HK-2 (cell line): ENCODE data around the gene IL1F10.
A peak's percentile ranks its signal among the peaks of the same experiment; 100 is the strongest.

Source experiments
- DNase-seq: peaks from one replicate; pipeline ENCODE4 v3.0.0-alpha.2; 2018; ENCODE audit not compliant: unreplicated experiment

The IL1F10 gene

DNA sequence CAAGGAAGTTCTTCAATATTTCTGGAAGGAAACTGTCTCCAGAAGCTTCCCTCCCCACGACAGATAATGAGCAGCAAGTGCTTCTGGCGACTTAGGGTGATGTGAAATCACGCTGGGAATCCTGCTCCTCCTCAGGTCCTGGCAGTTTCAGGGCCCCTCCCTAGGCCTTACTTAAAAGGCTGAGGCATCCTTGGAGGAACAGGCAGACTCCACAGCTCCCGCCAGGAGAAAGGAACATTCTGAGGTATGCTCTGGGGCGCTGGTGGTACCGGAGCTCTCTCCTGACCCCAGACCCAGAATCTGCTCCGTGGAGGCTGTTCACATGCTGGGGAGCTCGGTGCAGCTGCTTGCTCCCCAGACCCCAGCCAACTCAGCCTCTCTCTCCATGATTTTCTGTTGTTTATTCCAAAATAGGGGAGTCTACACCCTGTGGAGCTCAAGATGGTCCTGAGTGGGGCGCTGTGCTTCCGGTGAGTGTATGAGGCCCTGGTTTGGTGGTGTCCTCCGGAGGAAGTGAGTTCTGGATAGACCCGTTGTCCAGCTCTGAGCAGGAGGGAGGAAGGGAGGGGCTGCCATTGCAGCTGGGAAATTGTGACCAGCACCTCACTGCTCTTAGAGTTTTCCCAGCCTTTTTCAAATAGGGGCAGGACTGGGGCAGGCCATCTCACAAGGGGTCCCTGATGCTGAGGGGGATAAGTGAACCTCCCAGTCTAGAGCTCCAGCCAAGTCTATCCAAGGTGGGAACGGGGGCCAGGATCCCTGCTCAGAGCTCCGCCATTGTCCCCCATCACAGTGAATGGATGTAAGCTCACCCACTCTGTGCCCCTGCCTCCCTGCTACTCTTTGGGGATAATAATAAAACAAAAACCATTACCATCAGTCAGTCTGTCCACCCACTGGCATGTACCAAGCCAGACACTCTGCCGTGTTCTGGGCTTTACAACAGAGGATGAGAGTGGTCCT is 8.5 kb upstream of the IL1F10 start, which contains the start of gene IL36RN:
TSS of gene IL36RN (plus strand) at position 201 of the 963 bp plus-strand sequence. CDS start at position 442, 241 bp downstream.
- DNase-seq, result no peak

- no peak for DNase-seq
Observed at GRCh38 chr2:113060396-113060795, 7.4 kb upstream of the IL1F10 start.

- no peak for DNase-seq
Observed at GRCh38 chr2:113060796-113061195, 7.0 kb upstream of the IL1F10 start.

DNA sequence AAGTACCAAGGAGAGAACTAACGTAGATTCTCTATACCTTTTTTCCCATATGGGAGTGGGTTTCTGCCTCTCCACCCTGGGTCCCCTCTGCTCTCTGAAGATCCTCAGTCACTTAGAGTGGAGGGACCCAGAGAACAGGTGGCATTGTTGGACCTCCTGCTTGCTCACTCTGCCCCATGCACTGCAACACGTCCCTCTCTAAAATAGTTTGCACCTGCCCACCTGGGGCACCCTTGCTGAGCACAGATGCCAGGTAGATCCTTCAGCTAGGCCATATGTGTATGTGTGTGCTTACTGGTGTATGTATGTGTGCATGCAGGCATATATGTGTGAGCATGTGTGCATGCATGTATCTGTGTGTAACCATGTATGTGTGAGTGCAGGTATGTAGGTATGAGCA is 6.5 kb upstream of the IL1F10 start:
- DNase-seq, result no peak

GRCh38 chr2:113061896-113062770 is 5.6 kb upstream of the IL1F10 start:
- DNase-seq, result no peak

GRCh38 chr2:113064281-113064680 is 3.5 kb upstream of the IL1F10 start:
- no peak for DNase-seq

- no peak for DNase-seq
Observed at GRCh38 chr2:113064898-113065297, 2.9 kb upstream of the IL1F10 start.

GRCh38 chr2:113068249-113068648 is 479 bp downstream of the IL1F10 start:
- no peak for DNase-seq

GRCh38 chr2:113068706-113069485 is 1.1 kb downstream of the IL1F10 start:
- DNase-seq, result no peak

DNA sequence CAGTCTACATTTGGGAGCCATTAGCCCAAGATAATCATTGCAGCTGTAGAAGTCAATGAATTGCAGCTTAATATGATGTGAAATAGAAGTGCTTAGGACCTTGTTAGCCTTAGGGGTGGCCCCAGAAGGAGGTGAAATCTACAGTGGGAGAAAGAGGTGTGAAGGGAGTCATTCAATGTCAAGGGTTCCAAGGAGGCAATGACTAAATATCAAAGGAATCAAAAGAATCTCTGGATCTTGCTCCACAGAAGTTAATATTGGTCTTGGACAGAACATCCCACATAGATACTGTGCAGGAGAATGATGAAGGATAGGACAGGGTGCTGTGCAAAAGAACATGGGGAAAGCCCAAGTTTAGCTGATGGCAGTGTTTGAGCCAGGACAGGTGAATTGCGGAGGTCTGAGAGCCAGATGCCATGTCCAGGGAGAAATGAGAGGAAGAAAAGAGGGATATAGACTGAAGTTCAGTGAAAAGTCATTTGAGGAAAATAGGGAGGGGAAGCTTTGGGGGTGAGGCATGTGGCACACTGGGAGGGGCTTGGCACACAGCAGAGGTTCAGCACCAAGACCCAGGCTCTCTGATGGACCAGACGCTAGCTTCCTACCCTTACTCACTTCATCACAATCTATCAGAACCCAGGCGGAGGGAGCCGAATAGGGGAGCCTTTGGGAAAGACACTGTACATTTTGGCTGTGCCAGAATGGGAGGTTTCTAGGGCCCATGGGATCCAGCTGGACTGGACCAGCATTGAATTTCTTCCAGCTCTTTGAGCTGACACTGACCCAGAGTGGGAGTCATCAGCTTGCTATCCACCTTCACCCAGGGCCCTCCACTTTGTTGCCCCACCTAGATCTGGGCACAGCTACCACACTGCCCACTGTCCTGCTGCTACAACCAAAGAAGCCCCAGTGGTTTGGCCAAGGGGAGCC is 2.2 kb downstream of the IL1F10 start:
- DNase-seq, result peak; percentile 10

DNA sequence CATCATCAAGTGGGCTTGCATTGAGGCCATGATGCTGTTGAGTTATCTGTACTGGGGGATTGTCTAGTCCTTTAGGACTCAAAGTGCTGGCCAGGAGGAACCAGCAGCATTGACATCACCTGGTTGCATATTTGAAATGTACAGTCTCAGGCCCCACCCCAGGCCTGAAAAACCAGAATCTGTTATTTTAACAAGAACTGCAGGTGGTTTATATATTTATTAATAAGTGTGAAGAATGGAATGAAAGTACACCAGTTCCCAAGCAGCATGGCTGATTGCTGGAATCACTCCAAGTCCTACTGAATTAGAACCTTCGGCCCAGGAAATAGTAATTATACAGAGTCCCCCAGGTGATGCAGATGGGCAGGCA is 2.8 kb downstream of the IL1F10 start:
- DNase-seq, result no peak

GRCh38 chr2:113072584-113072983 is 4.8 kb downstream of the IL1F10 start:
- DNase-seq, result no peak

DNA sequence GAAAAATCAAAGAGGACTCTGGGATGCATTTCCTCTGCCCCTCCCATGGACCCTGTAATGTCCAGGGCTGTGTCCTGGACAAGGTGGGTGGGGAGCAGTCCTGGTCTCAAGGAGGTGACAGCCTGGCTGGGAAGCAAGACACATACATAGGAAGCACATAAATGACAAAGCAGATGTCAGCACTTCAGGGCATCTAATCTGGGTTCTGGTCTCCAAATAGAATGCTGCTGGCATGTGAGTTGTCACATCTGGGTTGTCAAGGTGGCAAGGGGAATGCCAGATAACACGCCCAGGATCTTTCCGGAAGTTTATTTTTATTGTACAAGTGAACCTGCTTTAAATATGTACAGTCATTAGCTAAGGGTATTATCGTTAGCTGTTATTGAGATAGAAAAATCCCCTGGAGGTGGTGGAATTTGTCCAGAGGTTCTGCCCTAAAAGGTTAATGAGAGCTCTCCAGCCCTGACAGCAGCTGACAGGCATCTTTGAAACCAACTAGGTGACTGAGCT is 5.6 kb downstream of the IL1F10 start:
- DNase-seq, result no peak

GRCh38 chr2:113075030-113075429 is 7.3 kb downstream of the IL1F10 start:
- DNase-seq, result no peak

GRCh38 chr2:113075600-113075999 is 7.8 kb downstream of the IL1F10 start:
- no peak for DNase-seq

- no peak for DNase-seq
Observed at GRCh38 chr2:113076954-113077669, 9.3 kb downstream of the IL1F10 start.

- DNase-seq, result peak; percentile 25
Observed at GRCh38 chr2:113077921-113078320, 10.2 kb downstream of the IL1F10 start.

- peak; percentile 39 for DNase-seq
Observed at GRCh38 chr2:113078350-113078839, 10.6 kb downstream of the IL1F10 start.

DNA sequence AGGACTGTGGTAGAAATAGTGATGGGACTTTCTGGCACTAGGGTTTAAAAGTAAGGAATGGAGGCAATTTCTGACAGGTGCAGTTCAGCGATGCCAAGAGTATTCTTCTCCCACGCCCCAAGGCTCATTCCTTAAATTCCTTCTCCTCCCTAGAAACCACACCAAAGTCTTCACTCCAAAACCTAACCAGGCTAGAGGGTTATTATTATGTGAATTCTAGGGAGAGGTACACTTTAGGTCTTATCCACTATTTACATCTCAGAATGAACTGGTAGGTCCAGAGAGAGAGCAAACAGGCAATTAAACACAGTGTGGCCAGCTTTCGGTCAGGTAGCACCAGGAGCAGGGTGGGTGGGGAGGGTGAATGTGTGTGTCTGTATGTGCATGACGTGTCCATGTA is 11.4 kb downstream of the IL1F10 start:
- no peak for DNase-seq

- DNase-seq, result peak; percentile 13
Observed at GRCh38 chr2:113080134-113080533, 12.4 kb downstream of the IL1F10 start.
